Cardiac fibroblast (primary cell): ENCODE measurements around the gene GREB1.

Experiments
- DNase-seq, 2 donors: peaks; one replicate each; pipeline versions ENCODE4 v3.0.0 to v3.0.0-alpha.2; 2010; ENCODE audit warnings: low read depth in 2 of 2
- H3K4me3 ChIP-seq, 2 donors: replicated peaks in 1 of 2; 1 replicate in 1 of 2; 2 replicates in 1 of 2; pipeline ENCODE4 v1.5.1; 2011; ENCODE audit warnings: low read depth in 2 of 2, low read length in 2 of 2, mild to moderate bottlenecking in 2 of 2, moderate library complexity in 1 of 2
- TF ChIP-seq, protein P1 (sequence below): IDR thresholded peaks from one replicate; pipeline ENCODE4 v1.5.1; 2011; ENCODE audit warnings: low read depth, mild to moderate bottlenecking, low read length, inconsistent platforms

The GREB1 gene

DNA sequence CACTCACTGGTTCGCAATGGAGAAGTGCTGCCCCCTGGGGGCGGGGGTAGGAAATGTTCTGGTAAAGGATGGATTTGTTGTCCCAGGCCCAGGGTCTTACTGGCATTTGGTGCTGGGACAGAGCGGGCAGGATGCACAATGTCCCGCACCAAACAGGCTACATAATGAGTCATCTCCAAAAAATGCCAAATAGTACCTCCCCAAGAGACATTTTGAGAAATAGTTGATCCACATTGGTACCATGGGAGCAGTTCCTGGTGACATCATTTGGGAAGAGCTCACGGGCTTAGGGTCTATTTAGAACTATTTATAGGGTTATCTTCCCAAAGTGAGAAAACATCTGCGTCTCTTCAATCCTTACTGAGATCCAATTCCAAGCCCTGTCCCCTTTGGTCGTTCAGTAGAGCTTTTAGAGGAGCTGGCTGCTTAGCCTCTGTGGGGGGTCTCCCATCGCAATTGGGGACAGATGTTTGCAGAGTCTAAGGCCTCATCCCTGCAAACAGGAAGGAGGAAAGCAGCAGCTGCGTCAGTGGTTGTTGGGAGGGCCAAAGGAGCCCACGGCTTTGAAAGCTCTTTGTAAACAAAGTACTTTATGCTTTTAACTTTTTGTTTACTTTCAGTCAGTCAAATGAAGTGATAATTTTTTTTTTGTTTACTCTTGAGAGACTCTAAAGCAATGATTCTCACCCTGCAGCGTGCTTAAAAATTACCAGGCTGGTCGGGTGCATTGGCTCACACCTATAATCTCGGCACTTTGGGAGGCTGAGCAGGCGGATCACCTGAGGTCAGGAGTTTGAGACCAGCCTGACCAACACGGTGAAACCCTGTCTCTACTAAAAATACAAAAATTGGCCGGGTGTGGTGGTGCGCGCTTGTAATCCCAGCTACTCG is 49.3 kb downstream of the GREB1 start:
- TF ChIP-seq, protein P1, sequence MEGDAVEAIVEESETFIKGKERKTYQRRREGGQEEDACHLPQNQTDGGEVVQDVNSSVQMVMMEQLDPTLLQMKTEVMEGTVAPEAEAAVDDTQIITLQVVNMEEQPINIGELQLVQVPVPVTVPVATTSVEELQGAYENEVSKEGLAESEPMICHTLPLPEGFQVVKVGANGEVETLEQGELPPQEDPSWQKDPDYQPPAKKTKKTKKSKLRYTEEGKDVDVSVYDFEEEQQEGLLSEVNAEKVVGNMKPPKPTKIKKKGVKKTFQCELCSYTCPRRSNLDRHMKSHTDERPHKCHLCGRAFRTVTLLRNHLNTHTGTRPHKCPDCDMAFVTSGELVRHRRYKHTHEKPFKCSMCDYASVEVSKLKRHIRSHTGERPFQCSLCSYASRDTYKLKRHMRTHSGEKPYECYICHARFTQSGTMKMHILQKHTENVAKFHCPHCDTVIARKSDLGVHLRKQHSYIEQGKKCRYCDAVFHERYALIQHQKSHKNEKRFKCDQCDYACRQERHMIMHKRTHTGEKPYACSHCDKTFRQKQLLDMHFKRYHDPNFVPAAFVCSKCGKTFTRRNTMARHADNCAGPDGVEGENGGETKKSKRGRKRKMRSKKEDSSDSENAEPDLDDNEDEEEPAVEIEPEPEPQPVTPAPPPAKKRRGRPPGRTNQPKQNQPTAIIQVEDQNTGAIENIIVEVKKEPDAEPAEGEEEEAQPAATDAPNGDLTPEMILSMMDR, result peak; percentile 82
- peak; percentile 54 to 56 for DNase-seq

DNA sequence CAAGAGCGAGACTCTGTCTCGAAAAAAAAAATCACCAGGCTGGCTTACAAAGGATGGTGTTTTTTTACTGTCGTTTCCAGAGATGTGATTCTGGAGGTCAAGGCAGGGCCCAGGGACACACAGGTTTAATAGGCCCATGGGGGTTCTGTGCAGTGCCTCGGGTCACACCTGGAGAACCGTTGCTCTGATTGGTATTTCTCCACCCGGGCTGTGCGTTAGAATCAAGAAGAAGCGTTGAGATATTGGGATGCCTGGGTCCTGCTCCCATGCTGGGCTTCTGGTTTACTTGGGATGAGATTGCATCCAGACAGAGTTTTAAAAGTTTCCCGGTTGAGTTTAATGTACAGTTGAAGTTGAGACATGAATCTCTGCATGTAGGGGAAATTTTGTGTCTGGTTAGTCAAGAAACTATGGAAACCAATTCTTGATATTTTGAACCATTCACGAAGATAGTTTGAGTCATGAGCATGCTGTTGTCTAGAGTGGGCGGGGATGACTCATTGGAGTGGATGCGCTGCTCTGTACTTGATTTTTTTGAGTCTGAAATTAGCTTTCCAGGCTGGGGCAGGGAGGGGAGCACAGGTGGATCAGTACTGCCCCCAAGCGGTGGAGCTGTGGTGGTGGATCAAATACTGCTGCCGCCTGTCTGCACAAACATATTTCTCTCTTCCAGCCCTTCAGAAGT is 50.1 kb downstream of the GREB1 start:
- DNase-seq, result peak; percentile 94 to 97
- TF ChIP-seq, protein P1, result peak; percentile 92
- no peak overlapping the region for H3K4me3 ChIP-seq

More for the DNA sequence above, 49.3 kb downstream of the GREB1 start:
- H3K4me3 ChIP-seq, result no peak overlapping the region

DNA sequence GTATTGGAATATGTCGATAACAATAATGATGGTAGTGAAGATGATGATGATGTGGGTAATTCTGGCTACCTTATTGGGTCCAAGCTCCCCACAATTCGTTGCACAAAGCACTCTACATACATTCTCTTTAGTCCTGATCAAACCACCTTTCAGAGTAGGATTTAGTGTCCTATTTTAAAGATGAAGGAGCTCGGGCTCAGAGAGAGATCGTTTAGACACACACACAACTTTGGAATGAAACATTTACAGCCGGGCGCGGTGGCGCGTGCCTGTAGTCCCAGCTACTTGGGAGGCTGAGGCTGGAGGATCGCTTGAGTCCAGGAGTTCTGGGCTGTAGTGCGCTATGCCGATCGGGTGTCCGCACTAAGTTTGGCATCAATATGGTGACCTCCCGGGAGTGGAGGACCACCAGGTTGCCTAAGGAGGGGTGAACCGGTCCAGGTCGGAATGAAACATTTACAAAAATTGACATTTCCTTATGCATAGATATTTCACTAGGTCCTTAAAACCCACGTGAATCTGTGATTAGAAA is 50.7 kb downstream of the GREB1 start:
- no peak for DNase-seq
- TF ChIP-seq, protein P1, result no peak
- no peak overlapping the region for H3K4me3 ChIP-seq

DNA sequence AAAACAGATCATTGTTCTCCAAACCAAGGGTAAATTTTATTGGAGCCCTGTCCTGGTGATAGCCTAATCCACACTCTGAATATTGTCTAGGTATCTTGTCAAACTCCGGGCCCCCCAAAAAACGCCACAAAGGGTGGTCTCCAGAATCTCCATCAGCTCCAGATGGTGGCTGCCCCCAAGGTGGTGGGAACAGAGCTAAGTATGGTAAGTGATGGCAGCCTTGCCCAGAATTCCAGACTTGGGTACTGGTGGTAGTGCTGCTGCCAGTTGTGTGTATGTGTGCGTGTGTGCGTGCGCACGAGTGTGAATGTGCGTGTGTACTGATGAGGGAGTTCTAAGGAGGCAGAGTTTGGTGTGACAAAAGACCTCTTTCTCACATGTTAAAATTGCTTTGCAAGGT is 51.2 kb downstream of the GREB1 start:
- TF ChIP-seq, protein P1, result no peak
- DNase-seq, result no peak
- H3K4me3 ChIP-seq, result no peak overlapping the region

DNA sequence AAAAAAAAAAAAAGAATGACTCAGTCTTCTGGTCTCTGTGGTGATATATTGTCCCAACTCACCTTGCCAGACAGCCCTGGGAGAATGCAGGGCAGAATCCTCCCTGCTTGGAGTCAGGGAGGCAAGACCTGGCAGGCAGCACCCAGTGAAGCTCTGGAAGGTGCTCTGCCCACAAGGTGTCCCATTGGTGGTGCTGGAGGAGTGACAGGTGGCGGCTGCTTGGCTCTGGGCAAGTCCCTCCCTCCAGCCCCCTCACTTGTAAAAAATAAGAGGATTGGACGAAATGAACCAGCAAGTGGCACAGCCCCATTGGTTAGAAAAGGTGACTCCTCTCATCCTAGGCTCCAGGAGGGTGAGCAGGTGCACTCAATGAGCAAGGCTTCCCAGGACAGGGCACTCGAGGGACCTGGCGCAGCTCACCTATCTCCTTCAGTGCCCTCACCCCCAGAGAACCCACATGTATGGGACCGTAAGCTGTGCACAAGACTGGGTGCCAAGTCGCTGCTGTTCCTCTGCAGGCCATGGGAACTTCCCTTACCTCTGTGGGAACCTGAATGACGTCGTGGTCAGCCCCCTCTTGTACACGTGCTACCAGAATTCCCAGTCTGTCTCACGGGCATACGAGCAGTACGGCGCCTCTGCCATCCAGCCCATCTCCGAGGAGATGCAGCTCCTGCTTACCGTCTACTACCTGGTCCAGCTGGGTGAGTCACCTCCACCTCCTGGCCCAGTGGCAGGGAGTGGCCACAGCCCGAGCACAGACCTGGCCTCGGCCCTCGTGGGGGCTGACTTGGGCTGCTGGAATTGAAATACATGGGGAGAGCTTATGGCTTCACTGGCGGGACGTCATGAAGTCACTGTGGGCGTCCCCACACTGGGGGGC is 54.6 kb downstream of the GREB1 start:
- TF ChIP-seq, protein P1, result no peak
- no peak overlapping the region for H3K4me3 ChIP-seq
- DNase-seq, result no peak

DNA sequence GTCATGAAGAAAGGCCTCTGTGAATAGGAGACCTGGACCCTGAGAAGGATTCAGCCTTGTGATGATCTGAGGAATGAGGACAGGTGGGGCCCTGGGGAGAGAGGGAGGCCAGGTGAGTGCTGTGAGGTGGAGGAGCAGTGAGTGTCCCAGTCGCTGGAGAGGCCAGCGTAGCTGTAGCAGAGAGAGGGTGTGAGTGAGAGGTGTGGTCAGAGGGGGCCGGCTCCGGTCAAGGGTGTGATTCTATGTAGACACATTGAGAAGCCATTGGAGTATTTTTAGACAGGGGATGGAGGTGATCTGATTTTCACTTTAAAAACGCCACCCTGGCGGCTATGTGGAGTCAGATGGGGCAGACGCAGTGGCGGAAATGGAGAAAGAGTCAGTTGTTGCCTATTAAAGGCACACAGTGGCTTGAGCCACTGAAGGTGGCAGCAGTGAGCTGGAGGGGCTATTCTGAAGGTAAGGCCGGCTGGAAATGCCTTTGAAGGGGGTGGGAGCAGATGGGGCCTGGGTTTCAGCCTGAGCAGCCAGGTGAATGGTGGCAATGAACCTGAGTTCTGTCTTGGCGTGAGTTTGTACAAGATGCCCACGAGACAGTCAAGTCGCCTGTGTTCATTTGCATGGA is 55.6 kb downstream of the GREB1 start:
- DNase-seq, result no peak
- TF ChIP-seq, protein P1, result peak; percentile 8
- no peak overlapping the region for H3K4me3 ChIP-seq
